Epithelial cell of prostate (primary cell): ENCODE measurements around the gene EPAS1.

Experiments
- DNase-seq: peaks from one replicate; pipeline ENCODE4 v3.0.0-alpha.2; 2011; ENCODE audit warnings: low read depth, low spot score
- H3K27ac ChIP-seq: fragments of 450-650 bp; 2 replicates; pipeline ENCODE4 v1.5.1; 2017; ENCODE audit warnings: mild to moderate bottlenecking

Gene EPAS1

DNA sequence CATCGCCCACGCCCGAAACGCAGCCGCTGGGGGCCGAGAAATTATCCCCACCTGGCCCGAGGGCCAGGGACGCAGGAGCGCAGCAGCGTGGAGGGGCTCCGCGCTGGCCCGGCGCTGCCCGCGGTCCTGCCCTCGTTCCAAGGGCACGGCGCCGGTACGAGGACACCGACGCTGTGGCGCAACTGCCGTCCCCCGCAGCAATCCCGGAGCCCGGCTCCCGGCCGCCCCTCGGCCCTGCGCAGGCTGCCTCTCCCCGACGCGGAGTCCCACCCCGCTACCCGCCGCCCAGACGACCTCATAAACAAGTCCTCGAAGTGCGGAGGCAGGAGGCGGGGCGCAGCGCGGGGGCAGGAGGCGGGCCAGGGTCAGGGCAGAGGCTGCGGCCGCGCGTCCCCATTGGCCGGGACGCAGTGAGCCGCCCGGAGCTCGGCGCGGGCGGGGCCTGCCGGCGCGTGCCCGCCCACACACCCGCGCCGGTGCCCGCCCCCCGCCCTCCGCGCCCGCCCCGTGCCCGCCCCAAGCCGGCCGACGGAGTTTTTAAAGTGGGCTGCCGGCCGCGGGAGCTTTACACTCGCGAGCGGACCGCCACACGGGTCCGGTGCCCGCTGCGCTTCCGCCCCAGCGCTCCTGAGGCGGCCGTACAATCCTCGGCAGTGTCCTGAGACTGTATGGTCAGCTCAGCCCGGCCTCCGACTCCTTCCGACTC lies at the start of gene EPAS1:
TSS of gene EPAS1 (plus strand) at position 568 of the 706 bp plus-strand sequence. CDS start 505 bp downstream, outside the sequence.
- no peak for DNase-seq
- peak within 1 kb of the TSS; percentile 89 for H3K27ac ChIP-seq

DNA sequence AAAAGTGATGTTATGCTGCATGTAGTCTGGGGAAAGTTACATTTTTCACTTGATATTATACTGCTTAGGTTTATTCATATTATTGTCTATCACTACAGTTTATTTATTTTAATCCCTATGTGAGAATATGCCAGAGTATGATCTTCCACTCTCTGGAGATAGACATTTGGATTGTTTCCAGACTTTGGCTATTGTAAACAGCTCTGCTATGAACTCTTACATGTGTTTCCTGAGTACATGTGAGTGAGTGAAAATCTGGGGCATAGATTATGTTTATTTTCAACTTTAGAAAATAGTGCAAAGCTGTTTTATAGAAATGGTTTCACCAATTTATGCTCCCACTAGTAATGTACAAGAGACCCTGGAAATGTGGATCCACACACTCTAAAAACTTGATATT lies 49.0 kb upstream of the EPAS1 start:
- no peak for DNase-seq
- no peak overlapping the region for H3K27ac ChIP-seq

DNA sequence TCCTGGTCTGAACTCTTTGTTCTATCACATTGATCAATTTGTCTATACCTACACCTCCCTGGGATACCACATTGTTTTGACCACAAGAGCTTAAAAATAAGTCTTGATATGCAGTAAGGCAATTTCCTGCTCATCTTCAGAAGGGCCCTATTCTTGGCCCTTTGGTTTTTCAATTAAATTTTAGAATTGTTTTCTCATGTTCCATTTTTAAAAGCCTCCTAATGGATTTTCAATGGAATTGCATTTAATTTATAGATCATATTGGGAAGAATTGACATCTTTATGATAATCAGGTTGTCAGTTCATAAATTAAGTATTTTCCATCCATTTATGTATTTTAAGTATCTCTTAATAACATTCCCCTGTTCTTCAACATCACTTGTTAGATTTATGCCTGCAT lies 47.6 kb upstream of the EPAS1 start:
- DNase-seq, result no peak
- no peak overlapping the region for H3K27ac ChIP-seq

DNA sequence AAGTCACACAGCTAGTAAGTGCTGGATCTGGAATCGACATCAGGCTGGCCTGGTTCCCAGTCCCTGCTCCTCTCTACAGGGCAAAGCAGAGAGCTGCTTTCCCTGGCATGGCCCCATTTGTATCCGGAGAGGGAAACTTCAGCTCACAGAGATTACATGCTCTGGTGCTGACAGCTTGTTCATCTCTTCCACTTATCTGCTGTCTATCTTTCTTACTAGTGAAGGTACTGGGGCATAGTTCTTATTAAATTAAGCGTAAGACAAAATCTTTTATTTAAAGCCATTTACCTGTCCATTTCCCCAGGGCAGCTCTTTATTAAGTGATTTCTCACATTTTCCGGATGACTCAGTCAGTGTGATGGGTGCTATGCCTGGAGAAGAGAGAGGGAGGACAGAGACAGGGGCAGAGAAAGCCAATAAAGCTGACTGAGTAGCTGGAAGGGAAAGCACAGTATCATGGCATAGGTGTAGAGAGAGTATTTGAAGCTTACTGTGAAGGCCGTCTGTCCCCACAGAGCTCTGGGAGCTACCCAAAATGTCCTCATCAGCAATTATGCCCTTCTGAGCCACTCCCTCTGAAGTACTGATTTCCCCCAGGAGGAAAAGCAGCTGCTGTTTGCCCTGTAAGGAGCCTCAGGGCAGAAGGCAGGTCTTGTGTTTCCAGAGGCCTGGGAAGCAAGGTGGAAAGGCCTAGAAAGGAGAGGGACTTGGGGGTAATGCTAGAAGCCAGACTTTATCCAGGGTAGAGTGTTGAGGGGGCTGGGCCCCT lies 44.1 kb upstream of the EPAS1 start:
- no peak for DNase-seq
- H3K27ac ChIP-seq, result no peak overlapping the region

DNA sequence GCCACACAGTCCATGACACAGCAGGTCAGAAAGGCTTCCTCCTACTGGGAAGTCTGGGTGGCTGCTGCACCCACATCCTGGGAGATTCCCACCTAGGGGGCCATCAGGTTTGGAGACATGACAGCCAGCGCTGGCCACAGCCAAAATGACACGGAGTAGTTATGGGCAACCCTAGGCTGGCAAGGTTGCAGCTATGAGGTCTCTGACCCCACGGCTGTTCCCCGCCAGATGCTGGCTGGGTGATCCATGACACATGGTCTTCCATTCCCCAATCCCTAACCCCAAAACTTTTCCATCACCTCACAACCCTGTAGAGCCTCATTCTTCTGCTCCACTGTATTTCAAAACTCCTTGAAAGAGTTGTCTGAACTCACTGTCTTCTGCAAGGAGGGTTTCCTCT lies 42.7 kb upstream of the EPAS1 start:
- DNase-seq, result no peak
- H3K27ac ChIP-seq, result no peak overlapping the region

DNA sequence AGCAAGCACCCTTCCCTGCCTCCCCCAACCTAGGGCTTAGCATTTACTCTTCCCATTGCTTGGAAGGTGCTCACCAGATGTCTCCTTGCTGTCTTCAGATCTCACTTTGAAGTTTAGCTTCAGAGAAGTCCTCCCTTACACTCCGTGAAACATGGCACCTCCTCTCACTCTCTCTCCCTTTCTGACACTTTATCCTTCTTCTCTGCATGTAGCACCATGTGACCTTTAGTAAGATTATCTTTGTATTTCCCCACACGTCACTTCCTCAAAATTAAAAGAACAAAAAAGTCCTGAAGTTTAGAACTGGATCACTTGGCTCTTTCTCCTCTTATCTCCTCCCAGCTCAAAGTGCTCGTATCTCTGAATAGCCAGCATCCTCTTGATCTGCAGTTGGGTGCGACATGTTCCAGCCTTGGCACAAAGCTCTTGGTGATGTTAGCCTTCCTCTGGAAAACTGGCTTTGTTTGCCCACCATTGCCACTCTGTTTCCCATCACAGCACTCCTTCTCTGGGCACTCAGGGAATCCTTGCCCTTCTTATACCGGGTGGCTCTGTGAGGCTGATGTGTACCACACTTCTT lies 40.6 kb upstream of the EPAS1 start:
- no peak for DNase-seq
- H3K27ac ChIP-seq, result no peak overlapping the region

DNA sequence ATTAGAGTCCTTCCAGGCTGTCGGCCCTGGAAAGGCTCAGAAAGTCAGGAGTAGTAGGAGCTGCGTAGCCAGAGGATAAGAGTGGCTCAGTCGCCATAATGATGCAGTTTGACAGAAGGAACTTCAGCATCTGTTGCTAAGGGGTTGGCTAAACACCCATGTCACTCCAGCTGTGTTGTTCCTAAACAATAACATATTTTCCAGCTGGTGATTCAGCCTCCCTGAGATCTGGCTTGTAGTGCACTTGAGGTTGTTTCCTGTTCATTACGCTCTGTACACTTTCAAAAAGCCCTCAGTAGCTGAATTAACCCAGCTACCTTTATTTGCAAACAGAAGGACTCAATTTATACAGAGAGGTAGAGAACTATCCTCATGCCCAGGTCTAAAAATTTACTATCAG lies 39.7 kb upstream of the EPAS1 start:
- DNase-seq, result no peak
- H3K27ac ChIP-seq, result no peak overlapping the region

DNA sequence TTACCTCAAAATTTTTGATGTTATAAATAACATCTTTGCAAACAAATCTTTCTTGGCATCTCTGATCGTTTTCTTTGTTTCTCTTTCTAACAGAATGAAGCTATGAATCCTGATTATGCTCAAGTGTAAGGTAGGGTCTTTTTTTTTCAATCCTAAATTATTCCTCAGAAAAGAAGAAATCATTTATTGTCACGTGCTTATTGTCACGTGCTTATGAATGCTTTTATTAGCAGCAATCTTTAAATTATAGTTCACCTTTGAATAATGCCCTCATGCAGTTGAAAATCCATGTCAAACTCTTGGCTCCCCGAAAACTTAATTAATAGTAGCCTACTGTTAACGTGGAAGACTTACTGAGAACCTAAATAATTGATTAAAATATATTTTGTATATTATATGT lies 39.2 kb upstream of the EPAS1 start:
- no peak overlapping the region for H3K27ac ChIP-seq
- DNase-seq, result no peak

DNA sequence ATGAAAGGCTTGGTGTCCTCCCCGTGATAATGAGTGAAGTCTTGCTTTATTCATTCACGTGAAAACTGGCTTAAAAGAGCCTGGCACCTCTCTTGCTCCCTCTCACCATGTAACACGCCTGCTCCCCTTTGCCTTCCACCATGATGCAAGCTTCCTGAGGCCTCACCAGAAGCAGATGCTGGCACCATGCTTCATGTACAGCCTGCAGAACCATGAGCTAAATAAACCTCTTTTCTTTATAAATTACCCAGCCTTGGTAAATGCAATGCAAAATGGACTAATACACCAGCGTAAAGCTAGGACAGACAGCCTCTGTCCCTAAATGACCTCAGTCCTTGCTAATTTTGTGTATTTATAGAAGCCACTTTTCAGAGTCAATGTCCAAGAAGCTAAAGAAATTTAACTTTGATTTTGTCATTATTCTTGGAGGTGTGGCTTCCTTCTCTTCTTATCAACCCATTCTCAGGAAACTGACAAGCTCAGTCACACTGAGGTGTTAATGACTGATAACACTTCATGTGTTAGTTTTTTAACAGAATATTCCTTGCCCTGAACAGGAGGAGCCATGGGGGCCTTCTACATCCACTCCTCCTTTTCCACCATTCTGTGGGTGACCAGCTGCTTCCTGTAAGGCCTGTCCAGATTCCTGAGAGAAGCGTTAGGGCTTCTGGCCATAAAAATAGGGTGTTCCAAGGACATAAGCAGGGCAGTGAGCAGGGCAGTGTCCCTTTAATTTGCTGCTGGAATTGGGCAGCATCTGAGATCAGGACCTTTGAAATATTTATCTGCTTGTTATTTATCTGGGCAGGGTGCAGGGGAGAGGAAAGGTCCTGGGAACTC lies 38.0 kb upstream of the EPAS1 start:
- DNase-seq, result no peak
- no peak overlapping the region for H3K27ac ChIP-seq

DNA sequence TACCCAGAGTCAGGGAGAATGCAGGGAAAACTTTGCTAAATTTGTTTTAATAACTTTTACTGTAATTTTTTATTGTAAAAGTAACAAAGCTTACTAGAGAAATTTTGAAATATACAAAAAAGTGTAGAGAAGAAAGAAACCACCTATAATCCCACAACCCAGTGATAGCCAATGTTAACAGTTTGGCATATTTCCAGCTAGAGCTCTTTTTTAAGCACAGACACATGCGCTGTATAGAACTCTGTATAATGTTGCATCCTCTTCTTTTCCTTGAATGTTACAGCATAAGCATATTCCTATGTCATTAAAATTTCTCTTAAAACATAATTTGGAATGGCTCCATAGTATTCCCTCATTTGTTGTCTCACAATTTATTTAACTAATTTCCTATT lies 37.4 kb upstream of the EPAS1 start:
- no peak for DNase-seq
- H3K27ac ChIP-seq, result no peak overlapping the region

DNA sequence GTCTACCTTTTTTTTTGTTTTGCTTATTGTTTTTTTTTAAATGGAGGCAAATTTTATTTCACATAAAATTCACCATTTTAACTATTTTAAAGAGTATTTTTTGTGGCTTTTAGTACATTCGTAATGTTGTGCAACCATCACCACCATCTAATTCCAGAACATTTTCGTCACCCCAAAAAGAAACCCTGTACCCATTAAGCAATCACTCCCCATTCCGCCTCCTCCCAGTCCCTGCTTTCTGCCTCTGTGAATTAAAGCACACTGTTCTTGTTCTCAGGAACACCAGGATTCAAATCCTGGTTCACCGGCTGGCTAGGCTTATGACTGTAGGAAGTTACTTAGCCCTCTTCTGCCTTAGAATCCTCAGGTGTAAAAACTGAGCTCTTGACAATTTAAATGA lies 36.9 kb upstream of the EPAS1 start:
- H3K27ac ChIP-seq, result no peak overlapping the region
- no peak for DNase-seq

DNA sequence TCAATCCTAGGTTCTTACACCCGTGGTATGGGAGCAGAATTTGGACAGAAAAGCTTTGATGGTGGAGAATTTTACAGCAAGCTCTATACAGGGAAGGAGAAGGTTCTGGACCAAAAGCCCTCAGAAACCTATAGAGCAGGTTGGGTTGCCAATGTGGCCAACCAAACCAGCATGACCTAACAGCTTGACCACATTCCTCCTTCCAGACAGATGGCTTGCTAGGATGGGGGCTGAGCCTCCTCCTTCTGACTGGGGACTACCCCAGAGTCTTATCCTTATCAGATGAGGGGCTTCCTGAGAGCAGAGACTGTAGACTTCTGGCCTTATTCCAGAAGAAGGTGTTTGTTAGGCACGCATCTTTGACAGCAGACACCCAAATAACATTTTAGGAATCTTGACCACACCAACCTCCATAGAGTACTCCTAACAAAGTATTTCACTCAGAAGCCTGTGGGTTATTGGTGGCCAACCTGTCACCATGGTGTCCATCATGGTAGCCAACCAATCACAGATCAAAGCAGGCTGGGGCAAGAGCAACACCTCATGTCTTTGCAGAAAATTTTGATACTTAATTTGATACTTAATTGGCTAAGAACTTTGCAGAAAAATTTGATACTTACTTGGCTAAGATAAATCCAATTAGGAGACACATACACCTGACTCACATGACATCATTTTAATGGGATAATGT lies 34.8 kb upstream of the EPAS1 start:
- no peak for DNase-seq
- H3K27ac ChIP-seq, result no peak overlapping the region

DNA sequence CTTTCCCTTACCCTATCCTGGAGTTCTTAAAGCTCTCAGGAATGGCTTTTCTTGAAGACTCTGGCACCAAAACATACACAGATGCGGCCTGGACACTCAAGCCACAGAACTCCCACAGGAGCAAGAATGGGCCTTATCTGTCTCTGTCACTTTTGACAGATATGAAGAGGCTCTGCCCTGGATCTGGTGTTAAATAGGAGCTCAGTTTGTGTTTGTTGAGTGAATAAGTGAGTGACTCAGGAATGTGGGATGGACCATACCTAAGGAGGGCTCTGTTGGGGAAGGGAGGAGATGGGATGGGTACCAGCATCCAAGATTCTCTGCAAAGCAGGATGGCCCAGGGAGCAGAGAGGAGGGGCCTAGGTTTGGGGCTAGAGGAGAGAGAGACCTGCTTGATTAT lies 33.9 kb upstream of the EPAS1 start:
- H3K27ac ChIP-seq, result no peak overlapping the region
- DNase-seq, result no peak

DNA sequence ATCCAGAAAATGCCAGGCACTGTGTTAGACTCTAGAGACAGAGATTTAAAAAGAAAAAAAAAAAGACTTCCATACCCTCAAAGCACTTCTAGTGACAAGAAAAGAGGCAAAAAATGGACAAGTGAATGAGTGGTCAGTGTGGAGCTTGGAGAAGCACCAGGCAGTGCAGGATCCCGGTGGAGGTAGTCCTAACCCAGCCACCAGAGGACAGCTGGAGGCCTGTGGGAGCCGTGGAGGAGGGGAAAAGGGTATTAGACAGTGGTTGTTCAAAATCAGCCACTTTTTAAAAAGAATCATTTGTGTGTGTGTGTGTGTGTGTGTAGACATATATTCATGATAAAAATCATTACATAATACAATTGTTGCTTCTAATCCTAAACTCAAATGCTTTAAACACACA lies 32.8 kb upstream of the EPAS1 start:
- no peak overlapping the region for H3K27ac ChIP-seq
- no peak for DNase-seq

DNA sequence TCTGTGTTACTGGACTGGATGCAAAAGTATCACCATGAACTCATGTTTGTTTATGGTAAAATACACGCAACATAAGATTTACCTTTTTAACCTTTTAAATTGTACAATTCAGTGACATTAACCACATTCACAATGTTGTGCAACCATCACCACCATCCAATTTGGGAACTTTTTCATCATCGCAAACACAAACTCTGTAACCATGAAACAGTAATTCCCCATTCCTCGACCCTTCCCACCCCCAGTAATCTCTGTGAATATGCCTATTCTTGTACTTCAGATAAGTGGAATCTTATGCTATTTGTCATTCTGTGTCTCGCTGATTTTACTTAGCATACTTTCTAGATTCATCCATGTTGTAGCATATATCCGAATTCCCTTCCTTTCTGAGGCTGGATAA lies 31.1 kb upstream of the EPAS1 start:
- DNase-seq, result no peak
- H3K27ac ChIP-seq, result no peak overlapping the region

DNA sequence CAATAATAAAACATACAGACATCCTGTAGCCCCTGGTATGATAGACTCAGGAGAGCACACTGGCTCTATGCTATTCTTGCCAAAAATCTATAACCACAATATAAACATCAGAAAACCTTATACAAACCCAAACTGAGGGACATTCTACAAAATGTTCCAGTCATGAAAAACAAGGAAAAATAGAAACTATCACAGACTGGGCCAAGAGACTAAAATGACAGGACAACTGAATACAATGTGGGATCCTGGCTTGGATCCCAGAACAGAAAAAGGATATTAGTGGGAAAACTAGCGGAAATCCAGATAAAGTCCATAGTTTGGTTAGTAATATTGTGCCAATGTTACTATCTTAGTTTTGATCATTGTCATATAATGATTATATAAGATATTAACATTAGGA lies 29.6 kb upstream of the EPAS1 start:
- H3K27ac ChIP-seq, result no peak overlapping the region
- no peak for DNase-seq

DNA sequence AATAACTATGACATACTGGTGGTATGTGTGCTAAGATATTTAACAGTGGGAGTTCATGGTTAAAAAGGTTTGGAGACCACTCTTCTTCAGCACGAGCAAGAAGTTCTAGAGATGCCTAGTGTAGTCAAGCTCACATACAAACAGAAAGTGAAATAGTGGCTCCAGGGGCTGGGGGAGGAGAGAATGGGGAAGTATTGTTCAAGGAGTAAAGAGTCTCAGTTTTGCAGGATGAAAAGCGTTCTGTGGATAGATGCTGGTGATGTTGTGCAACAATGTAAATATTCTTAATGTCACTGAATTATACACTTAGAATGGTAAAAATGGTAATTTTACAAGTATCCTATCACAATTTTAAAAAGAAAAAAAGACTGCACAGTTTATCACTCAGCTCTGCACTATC lies 29.0 kb upstream of the EPAS1 start:
- DNase-seq, result no peak
- H3K27ac ChIP-seq, result no peak overlapping the region

DNA sequence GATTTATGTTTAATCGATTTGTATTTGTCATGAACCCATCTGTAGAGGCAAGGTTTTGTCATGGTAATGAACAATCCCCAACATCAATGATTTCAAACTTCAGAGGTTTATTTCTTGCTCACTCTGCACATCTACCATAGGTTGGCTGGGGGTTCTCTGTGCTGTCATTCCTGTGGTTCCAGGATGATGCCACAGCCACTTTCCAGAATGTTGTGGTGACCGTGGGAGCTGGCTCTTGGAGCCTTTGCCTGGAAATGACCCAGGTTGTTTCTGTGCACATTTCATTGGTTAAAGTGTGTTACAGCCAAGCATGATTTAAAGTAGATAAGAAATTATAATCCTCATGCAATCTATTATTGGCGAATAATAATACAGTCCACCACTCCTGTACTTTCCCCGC lies 28.2 kb upstream of the EPAS1 start:
- DNase-seq, result no peak
- H3K27ac ChIP-seq, result no peak overlapping the region

DNA sequence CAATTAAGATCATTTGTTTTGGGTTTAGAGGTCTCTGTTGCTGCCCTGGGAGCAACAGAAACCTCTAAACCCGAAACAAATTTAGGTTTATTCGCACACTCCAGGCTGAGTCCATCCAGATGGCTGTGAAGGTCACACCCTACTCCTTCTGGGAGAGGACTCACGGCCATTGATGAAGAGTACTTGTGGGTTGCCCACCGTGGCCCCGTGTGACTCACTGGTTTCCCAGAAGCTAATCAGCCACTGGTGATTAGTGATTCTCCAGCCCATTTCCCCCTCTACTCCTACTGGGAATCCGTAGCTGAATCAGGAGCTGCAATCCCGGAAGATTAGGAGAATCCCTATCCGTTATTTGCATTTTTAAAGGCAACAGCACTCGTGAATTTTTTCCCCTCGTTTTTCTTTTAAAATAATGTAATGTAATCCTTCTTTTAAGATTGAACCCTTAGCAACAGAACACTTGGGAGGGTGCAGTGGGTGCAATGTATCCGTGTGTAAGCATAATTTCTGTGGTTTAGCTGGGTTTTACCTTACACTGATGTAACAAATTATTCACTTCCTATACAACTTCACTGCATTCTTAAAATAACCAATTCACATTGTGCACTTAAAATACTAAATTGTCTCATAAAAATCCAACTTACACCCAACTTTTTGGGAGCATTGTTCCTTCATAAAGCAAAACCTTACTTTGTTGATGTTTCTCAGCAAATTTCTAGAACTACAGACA lies 27.5 kb upstream of the EPAS1 start:
- DNase-seq, result no peak
- no peak overlapping the region for H3K27ac ChIP-seq

DNA sequence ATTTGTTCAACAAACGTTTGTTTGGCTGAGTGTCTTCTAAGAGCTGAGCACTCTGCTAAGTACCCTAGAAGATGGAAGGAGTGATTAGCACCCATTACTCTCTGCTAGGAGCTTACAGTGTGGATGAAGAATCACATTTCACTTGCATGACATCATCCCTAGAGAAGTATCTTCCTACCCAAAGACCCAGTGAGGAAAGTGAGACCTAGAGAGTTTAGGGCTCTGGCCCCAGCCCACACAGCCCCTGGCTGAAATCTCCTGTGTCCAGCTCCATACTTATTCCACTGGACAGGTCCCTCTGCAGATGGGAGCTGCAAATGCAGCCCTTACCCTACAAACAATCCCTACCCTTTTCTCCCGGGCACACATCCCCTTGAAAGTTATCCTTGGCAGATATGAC lies 26.8 kb upstream of the EPAS1 start:
- DNase-seq, result no peak
- no peak overlapping the region for H3K27ac ChIP-seq
